HCT116 (cell line): ENCODE measurements around the gene NEURL2.

ENCODE experiments used
- EZH2phosphoT487 ChIP-seq: fragments of 200-600 bp; IDR thresholded peaks from 2 replicates; pipeline ENCODE4 v1.6.1; 2018; ENCODE audit warnings: antibody characterized with exemption, borderline replicate concordance
- TF ChIP-seq, protein P1 (sequence below), 3 experiments: fragments of 200-600 bp in 1 of 3; sonication (generic) in 1 of 3; IDR thresholded peaks in 2 of 3; conservative IDR thresholded peaks in 1 of 3; 2 replicates each; pipeline ENCODE4 v1.5.1; 2012 to 2017; ENCODE audit warnings: low read depth in 2 of 3, low read length in 2 of 3, antibody characterized with exemption in 1 of 3, borderline replicate concordance in 1 of 3, control low read depth in 1 of 3, mild to moderate bottlenecking in 1 of 3, mixed read lengths in 1 of 3, mixed run types in 1 of 3, moderate library complexity in 1 of 3; ENCODE audit not compliant: insufficient read depth in 1 of 3

DNA sequence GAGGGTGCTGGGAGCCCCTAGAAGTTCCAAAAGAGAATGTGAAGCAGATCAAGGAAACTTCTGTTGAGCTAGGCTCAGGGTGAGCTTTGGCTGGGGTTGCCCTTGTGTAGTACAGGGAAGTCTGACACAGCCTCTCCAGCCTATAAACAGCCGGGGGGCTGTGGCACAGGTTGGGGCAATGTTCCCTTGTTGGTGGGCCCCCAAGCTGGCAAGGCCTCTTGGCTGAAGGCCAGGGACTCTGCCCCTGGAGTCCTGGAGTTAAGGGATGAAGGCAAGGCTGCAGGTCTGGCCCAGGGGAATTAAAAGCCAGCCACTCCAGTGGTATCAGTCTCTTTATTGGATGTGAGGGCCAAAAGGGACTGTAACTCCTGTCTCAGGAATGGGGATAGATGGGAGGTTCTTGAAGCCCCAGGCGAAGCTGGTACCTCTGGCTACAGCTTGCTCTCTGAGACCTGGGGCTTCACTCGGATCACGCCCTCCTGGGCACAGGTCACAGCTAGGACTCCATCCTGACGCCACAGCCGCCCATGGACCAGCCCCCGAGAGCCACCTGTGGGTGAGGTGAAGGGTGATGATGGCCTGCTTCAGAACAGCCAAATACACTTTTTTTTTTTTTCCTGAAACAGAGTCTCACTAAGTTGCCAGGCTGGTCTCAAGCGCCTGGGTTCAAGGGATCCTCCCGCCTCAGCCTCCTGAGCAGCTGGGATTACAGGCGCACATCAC, 49.4 kb downstream of the NEURL2 start:
- TF ChIP-seq EZH2phosphoT487, result no peak
- TF ChIP-seq, protein P1, sequence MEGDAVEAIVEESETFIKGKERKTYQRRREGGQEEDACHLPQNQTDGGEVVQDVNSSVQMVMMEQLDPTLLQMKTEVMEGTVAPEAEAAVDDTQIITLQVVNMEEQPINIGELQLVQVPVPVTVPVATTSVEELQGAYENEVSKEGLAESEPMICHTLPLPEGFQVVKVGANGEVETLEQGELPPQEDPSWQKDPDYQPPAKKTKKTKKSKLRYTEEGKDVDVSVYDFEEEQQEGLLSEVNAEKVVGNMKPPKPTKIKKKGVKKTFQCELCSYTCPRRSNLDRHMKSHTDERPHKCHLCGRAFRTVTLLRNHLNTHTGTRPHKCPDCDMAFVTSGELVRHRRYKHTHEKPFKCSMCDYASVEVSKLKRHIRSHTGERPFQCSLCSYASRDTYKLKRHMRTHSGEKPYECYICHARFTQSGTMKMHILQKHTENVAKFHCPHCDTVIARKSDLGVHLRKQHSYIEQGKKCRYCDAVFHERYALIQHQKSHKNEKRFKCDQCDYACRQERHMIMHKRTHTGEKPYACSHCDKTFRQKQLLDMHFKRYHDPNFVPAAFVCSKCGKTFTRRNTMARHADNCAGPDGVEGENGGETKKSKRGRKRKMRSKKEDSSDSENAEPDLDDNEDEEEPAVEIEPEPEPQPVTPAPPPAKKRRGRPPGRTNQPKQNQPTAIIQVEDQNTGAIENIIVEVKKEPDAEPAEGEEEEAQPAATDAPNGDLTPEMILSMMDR (IDR thresholded peaks at IDR 0.05 in 2 of 3, conservative IDR thresholded peaks at IDR 0.05 in 1 of 3; ENCODE audit: borderline replicate concordance in 1 of 3, insufficient read depth in 1 of 3, low read depth in 2 of 3, low read length in 2 of 3), result no peak
